ENCODE measurements around the gene BCAM.
"Not testable (repeated sequence)": the region's sequence is repeated elsewhere in the genome, so short reads cannot be mapped to it uniquely, and the experiment has no call there.

Gene BCAM

DNA sequence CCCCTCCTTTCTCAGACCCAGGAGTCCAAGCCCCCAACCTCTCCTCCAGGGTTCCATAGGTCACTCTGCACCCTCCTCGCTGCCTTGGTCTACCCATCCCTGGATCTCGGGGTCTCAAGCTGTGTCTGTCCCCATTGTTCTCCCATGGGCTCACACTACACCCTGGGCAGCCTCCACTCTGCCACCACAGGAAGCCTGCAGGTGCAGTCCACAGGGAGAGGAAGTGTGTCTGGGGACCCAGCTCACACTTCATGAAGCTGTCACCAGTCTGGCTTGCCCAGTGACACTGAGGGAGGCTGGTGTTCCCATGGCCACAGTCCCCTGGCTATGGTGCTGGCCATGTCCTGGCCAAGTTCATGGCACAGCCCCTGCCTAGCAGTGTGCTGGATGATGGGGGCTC is 42.5 kb downstream of the BCAM start:
- DNase-seq: no peak

DNA sequence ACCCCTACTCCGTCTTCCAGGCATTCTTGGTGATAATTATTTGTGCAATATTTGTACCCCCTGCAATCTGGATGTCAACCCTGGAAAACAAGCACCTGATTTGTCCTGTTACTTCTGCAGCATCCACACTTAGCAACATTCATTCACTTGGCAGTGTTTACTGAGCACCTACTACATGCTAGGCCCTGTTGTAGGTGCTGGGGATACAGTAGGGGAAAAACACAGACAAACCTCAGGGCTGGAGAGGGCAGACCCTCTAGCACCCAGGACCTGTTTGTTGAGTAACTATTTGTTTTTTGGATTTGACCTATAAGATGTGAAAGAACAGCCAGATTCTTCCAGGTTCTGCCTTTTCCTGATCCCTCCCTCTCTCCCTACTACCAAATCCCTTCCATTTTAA is 46.7 kb downstream of the BCAM start:
- no peak for DNase-seq

DNA sequence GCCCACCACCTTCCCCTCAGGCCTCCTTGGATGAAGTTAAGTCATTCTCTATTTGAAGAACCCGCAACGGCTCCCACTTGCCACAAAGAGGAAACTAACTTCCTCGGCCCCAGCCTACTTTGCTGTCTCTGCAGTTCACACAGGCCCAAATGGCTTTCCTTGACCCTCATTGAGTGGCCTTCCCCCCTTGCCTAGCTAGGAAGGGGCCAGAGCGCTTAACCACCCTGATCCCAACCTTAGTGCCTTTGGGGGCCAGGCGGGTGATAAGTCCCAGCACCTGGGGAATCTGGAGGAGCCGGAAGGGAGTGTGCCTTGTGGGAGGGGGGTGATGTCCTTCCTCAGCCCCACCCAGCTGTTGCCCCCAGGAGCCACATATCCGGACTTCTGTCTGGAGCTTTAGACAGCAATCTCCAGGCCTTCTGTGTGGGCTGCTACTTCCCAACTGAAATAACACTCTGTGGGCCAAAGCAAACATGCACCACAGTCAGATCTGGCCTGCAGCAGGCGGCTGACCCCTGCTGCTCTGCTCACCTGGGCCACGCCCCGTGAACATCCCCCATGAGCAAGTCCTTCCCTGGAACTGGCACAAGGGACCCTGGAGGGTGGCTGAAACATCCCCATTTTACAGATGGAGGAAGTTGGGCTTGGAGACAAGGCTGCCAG is 47.6 kb downstream of the BCAM start:
- no peak for DNase-seq

DNA sequence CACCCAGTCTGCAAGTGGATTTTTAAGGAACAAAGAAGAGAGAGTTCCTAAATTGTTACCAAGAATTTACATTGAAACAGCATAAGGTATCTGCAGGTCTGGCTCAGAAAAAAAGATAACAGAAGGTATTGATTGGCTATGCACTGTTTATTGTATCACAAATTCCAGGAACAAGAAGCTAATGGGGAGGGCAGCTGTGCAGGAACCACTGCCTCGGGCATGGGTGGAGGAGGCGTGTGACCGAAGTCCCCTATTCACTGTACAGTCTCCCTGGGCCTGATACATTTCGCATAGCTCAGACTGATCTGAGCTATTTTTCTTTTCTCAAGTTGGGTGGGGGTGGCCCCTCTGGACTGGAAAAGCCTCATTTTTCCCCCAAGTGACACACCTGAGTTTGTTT is 48.9 kb downstream of the BCAM start:
- no peak for DNase-seq

DNA sequence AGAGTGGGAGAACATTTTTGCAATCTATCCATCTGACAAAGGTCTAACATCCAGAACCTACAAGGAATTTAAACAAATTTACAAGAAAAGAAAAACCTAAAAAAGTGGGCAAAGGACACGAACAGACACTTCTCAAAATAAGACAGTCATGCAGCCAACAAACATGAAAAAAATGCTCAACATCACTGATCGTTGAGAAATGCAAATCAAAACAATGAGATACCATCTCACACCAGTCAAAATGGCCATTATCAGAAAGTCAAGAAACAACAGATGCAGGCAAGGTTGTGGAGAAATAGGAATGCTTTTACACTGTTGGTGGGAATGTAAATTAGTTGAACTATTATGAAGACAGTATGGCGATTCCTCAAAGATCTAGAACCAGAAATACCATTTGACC is 52.7 kb downstream of the BCAM start:
- not testable (repeated sequence) for DNase-seq

DNA sequence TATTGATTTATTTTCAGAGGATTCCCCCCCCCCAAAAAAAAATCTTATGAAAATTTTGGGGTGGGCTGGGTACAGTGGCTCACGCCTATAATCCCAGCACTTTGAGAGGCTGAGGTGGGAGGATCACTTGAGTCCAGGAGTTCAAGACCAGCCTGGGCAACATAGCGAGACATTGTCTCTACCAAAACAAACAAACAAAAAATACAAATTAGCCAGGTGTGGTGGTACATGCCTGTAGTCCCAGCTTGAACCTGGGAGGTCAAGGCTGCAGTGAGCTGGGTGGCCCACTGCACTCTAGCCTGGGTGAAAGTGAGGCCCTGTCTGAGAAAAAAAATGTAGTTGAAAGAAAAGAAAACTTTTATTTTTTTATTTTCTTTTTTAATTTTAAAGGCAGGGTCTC is 55.1 kb downstream of the BCAM start:
- no peak for DNase-seq

DNA sequence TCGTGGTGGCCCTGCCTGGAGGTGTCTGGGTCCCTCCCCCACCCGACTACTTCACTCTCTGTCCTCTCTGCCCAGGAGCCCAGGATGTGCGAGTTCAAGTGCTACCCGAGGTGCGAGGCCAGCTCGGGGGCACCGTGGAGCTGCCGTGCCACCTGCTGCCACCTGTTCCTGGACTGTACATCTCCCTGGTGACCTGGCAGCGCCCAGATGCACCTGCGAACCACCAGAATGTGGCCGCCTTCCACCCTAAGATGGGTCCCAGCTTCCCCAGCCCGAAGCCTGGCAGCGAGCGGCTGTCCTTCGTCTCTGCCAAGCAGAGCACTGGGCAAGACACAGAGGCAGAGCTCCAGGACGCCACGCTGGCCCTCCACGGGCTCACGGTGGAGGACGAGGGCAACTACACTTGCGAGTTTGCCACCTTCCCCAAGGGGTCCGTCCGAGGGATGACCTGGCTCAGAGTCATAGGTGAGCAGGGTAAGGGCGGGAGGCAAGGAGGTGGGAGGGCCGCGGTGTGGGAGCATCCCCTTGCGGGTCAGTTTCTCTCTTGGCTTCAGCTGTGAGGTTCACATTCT is 56.4 kb downstream of the BCAM start:
- no peak for DNase-seq

DNA sequence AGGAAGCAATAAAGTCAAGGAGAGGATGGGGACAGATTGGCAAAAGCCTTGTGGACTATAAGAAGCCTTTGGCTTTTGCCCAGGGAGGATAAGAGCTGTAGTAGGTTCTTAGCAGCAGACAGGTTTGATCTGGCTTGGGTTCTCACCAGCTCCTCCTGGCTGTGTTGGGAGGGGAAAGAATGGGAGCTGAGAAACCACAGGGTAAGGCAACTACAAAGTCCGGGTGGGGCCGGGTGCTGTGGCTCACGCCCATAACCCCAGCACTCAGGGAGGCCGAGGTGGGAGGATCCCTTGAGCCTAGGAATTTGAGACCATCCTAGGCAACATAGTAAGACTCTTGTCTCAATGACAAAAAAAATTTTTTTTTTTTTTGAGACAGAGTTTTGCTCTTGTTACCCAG is 57.8 kb downstream of the BCAM start:
- no peak for DNase-seq

DNA sequence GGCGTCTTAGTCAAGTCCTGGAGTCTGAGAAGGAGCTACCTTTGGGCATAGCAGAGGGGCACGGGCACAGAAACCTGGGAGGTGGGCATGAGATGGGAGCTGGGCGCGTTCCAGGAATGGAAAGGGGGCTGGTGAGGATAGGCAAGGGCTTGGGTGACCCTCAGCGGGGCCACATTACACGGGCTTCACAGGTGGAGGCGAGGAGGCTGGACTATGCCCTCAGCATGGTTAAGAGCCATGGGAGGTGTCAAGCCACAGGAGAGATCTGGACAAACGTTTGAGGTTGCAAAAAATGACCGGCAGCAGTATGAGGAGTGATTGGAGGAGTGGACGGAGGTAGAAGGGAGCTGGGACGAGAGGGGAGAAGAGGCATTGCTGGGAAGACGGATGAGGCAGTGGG is 58.7 kb downstream of the BCAM start:
- DNase-seq: no peak

DNA sequence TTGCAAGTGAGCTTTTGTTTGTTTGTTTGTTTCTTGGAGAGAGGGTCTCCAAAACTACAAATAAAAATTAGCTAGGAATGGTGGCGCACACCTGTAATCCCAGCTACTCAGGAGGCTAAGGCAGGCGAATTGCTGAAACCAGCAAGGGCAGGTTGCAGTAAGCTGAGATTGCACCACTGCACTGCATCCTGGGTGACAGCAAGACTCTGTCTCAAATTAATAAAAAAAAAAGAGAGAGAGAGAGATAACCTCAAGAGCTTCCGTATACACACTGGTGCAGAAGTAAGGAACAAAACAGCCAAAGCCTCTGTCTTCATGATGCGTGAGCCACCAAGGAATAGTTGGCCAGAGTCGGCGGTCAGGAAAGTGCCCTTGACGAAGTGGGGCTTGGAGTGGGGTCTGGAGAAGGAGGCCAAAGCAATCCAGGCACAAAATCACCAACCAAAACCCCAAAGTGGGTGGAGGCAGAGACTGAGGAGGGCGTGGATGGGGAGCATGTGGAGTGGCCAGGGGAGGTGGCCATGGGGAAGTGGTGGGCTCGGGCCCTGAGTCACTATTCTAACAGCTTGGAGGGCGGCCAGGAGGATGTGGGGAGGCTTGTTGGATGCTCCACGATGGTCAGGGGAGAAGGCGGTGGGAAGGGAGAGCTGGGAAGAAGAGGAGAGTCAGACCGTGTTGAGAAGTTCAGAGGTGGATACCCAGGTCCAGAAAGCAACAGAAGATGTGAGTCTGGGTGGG is 61.0 kb downstream of the BCAM start:
- peak; percentile 65 for DNase-seq

Data from femur (tissue), 1 donor.